Upper lobe of left lung (tissue), 4 donors: ENCODE results near the gene ANKFN1.

ENCODE experiments used
- CTCF ChIP-seq, 6 experiments: fragments of 450-650 bp in 4 of 6; fragments of 200-600 bp in 2 of 6; sonication (generic) in 2 of 6; IDR thresholded peaks; one replicate each; pipeline ENCODE4 v1.5.1; 2016 to 2019; ENCODE audit warnings: antibody characterized with exemption in 6 of 6
- POLR2A ChIP-seq, 4 donors: fragments of 450-650 bp; IDR thresholded peaks; one replicate each; pipeline ENCODE4 v1.5.1; 2016 to 2017; ENCODE audit warnings: antibody characterized with exemption in 4 of 4, mild to moderate bottlenecking in 2 of 4
- POLR2AphosphoS5 ChIP-seq, 2 donors: sonication (generic); formaldehyde crosslinking; IDR thresholded peaks; one replicate each; pipeline ENCODE4 v1.5.1; 2017; ENCODE audit warnings: antibody characterized with exemption in 2 of 2

DNA sequence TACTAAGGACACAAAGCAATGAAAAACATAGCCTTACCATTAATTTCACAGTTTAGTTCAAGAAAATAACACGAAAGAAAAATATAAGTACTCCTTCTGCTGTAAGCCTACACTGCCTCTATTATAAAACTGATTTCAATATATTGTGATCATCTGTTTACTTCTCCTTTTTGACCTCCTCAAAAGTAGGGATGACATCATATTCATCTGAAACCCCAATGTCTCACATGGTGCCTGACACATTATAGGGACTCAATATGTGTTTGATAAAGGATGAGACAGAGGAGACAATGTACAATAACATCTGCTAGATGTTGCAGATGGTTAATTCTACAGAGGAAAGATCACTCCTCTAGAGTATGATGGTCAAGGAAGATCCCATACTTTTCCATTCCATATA is 321.8 kb downstream of the ANKFN1 start:
- TF ChIP-seq POLR2A (IDR thresholded peaks at IDR 0.05) (no peak), CTCF (IDR thresholded peaks at IDR 0.05) (no peak), POLR2AphosphoS5 (IDR thresholded peaks at IDR 0.05) (no peak)
